Upper lobe of left lung (tissue), 4 donors: ENCODE measurements around the gene RNF182.

Experiments
- EP300 ChIP-seq, 4 donors: sonication (generic); formaldehyde crosslinking; IDR thresholded peaks; one replicate each; pipeline ENCODE4 v1.5.1; 2017; ENCODE audit warnings: antibody characterized with exemption in 4 of 4, control low read depth in 2 of 4
- POLR2A ChIP-seq, 4 donors: fragments of 450-650 bp; IDR thresholded peaks; one replicate each; pipeline ENCODE4 v1.5.1; 2016 to 2017; ENCODE audit warnings: antibody characterized with exemption in 4 of 4, mild to moderate bottlenecking in 2 of 4
- POLR2AphosphoS5 ChIP-seq, 2 donors: sonication (generic); formaldehyde crosslinking; IDR thresholded peaks; one replicate each; pipeline ENCODE4 v1.5.1; 2017; ENCODE audit warnings: antibody characterized with exemption in 2 of 2
- TF ChIP-seq, protein P1 (sequence below), 6 experiments: fragments of 450-650 bp in 4 of 6; fragments of 200-600 bp in 2 of 6; sonication (generic) in 2 of 6; IDR thresholded peaks; one replicate each; pipeline ENCODE4 v1.5.1; 2016 to 2019; ENCODE audit warnings: antibody characterized with exemption in 6 of 6

- TF ChIP-seq, protein P1, sequence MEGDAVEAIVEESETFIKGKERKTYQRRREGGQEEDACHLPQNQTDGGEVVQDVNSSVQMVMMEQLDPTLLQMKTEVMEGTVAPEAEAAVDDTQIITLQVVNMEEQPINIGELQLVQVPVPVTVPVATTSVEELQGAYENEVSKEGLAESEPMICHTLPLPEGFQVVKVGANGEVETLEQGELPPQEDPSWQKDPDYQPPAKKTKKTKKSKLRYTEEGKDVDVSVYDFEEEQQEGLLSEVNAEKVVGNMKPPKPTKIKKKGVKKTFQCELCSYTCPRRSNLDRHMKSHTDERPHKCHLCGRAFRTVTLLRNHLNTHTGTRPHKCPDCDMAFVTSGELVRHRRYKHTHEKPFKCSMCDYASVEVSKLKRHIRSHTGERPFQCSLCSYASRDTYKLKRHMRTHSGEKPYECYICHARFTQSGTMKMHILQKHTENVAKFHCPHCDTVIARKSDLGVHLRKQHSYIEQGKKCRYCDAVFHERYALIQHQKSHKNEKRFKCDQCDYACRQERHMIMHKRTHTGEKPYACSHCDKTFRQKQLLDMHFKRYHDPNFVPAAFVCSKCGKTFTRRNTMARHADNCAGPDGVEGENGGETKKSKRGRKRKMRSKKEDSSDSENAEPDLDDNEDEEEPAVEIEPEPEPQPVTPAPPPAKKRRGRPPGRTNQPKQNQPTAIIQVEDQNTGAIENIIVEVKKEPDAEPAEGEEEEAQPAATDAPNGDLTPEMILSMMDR (IDR thresholded peaks at IDR 0.05): no peak
- TF ChIP-seq POLR2A (IDR thresholded peaks at IDR 0.05) (no peak), EP300 (IDR thresholded peaks at IDR 0.05) (no peak), POLR2AphosphoS5 (IDR thresholded peaks at IDR 0.05) (no peak)
Measured at GRCh38 chr6:13892017-13892645, 32.6 kb upstream of the RNF182 start.
